HCT116 (cell line): ENCODE measurements around the gene MAST4. TPM values are rescaled to one million over a fixed set of nuclear protein-coding genes. Genes with fewer than 3 reads are reported as not detected.

Source experiments
- ATAC-seq: fragments of 200-7000 bp; cut with Tn5 transposase; 2 replicates; pipeline ENCODE4 v1.9.1; 2020; ENCODE audit warnings: mild to moderate bottlenecking, moderate library complexity
- BruUV-seq: library from RNA; stranded (reverse); fragments of 400-500 nt; replicated peaks from 2 replicates; lab custom pipeline; 2021; lab: Mats Ljungman, UMichigan
- CTCF ChIA-PET: fragments of 300-600 bp; sonication (Branson Sonifier 250); formaldehyde crosslinking; loops from one replicate; lab custom pipeline; 2021; ENCODE audit warnings: antibody characterized with exemption; lab: Charles Lee
- POLR2A ChIA-PET: fragments of 300-600, 350-600 bp; sonication (Branson Sonifier 250); formaldehyde crosslinking; loops from one replicate; lab custom pipeline; 2021; ENCODE audit warnings: antibody characterized with exemption; lab: Charles Lee
- RAD21 ChIA-PET, 2 experiments: fragments of 300-600 bp; sonication (Branson Sonifier 250); formaldehyde crosslinking; loops; one replicate each; lab custom pipeline; 2023; ENCODE audit warnings: low total read pairs in 2 of 2; ENCODE audit not compliant: uncharacterized antibody in 2 of 2, unreplicated experiment in 2 of 2, low non-redundant PET in 1 of 2; lab: Charles Lee
- DNase-seq: peaks from one replicate; pipeline ENCODE4 v3.0.0-alpha.2; 2010; ENCODE audit warnings: low read depth, low spot score
- H2AFZ ChIP-seq: fragments of 200-600 bp; shearing (Covaris generic), sonication (generic); 2 replicates; pipeline ENCODE4 v1.6.1; 2017; ENCODE audit warnings: low read depth, mixed run types, mixed read lengths, antibody characterized with exemption, low read length; ENCODE audit not compliant: poor library complexity, severe bottlenecking
- H3K27ac ChIP-seq: 2 replicates; pipeline ENCODE4 v1.5.1; 2012; ENCODE audit warnings: low read depth, low read length
- H3K27me3 ChIP-seq: fragments of 200-600 bp; sonication (generic); 2 replicates; pipeline ENCODE4 v1.6.1; 2016; ENCODE audit warnings: mixed run types, low read length, mixed read lengths; ENCODE audit not compliant: insufficient read depth
- H3K36me3 ChIP-seq, 2 experiments: fragments of 200-500 bp in 1 of 2; fragments of 200-600 bp in 1 of 2; sonication (Bioruptor generic) in 1 of 2; sonication (generic) in 1 of 2; 2 replicates each; pipeline versions ENCODE4 v1.5.1 to v1.6.1; 2014 to 2016; ENCODE audit warnings: low read length in 2 of 2, inconsistent platforms in 1 of 2, mixed read lengths in 1 of 2, mixed run types in 1 of 2; ENCODE audit not compliant: insufficient read depth in 2 of 2, control insufficient read depth in 1 of 2
- H3K4me1 ChIP-seq, 2 experiments: fragments of 200-600 bp in 1 of 2; sonication (generic) in 1 of 2; 2 replicates each; pipeline versions ENCODE4 v1.5.1 to v1.6.1; 2012 to 2017; ENCODE audit warnings: low read length in 2 of 2, inconsistent platforms in 1 of 2, mild to moderate bottlenecking in 1 of 2, mixed read lengths in 1 of 2, mixed run types in 1 of 2, moderate library complexity in 1 of 2; ENCODE audit not compliant: insufficient read depth in 2 of 2, control insufficient read depth in 1 of 2
- H3K4me2 ChIP-seq: fragments of 200-600 bp; sonication (generic); 2 replicates; pipeline ENCODE4 v1.6.1; 2017; ENCODE audit warnings: mixed run types, low read length, mixed read lengths
- H3K4me3 ChIP-seq, 2 experiments: fragments of 200-600 bp in 1 of 2; sonication (generic) in 1 of 2; replicated peaks in 1 of 2; 2 replicates each; pipeline ENCODE4 v1.5.1; 2011 to 2016; ENCODE audit warnings: low read length in 2 of 2, control low read depth in 1 of 2, low read depth in 1 of 2, mild to moderate bottlenecking in 1 of 2, mixed read lengths in 1 of 2, mixed run types in 1 of 2
- H3K79me2 ChIP-seq: fragments of 200-600 bp; sonication (generic); 2 replicates; pipeline ENCODE4 v1.6.1; 2017; ENCODE audit warnings: mild to moderate bottlenecking, mixed run types, low read length, moderate library complexity, mixed read lengths; ENCODE audit not compliant: insufficient read depth
- H3K9ac ChIP-seq: fragments of 200-600 bp; sonication (generic); 2 replicates; pipeline ENCODE4 v1.6.1; 2016; ENCODE audit warnings: low read length, mixed read lengths
- H3K9me2 ChIP-seq: fragments of 200-600 bp; sonication (generic), shearing (Covaris generic); 2 replicates; pipeline ENCODE4 v1.6.1; 2017; ENCODE audit warnings: mixed run types, mild to moderate bottlenecking, moderate library complexity; ENCODE audit not compliant: insufficient read depth
- H3K9me3 ChIP-seq, 2 experiments: fragments of 200-500 bp in 1 of 2; fragments of 200-600 bp in 1 of 2; sonication (Bioruptor generic) in 1 of 2; sonication (generic) in 1 of 2; 2 replicates each; pipeline ENCODE4 v1.6.1; 2014 to 2017; ENCODE audit warnings: low read length in 2 of 2, mixed read lengths in 2 of 2, inconsistent platforms in 1 of 2, low read depth in 1 of 2, mild to moderate bottlenecking in 1 of 2, mixed run types in 1 of 2, moderate library complexity in 1 of 2; ENCODE audit not compliant: control insufficient read depth in 1 of 2, insufficient read depth in 1 of 2
- H4K20me1 ChIP-seq: fragments of 200-600 bp; sonication (generic), shearing (Covaris generic); 2 replicates; pipeline ENCODE4 v1.6.1; 2017; ENCODE audit warnings: mixed run types, mild to moderate bottlenecking, moderate library complexity; ENCODE audit not compliant: insufficient read depth
- CBX3 ChIP-seq: IDR thresholded peaks from 2 replicates; pipeline ENCODE4 v1.6.1; 2012; ENCODE audit warnings: low read depth
- CTCF ChIP-seq, 3 experiments: fragments of 200-600 bp in 1 of 3; sonication (generic) in 1 of 3; IDR thresholded peaks in 2 of 3; conservative IDR thresholded peaks in 1 of 3; 2 replicates each; pipeline ENCODE4 v1.5.1; 2012 to 2017; ENCODE audit warnings: low read depth in 2 of 3, low read length in 2 of 3, antibody characterized with exemption in 1 of 3, borderline replicate concordance in 1 of 3, control low read depth in 1 of 3, mild to moderate bottlenecking in 1 of 3, mixed read lengths in 1 of 3, mixed run types in 1 of 3, moderate library complexity in 1 of 3; ENCODE audit not compliant: insufficient read depth in 1 of 3
- EZH2 ChIP-seq: fragments of 200-600 bp; sonication (generic); IDR thresholded peaks from 2 replicates; pipeline ENCODE4 v1.6.1; 2017; ENCODE audit warnings: antibody characterized with exemption, mixed run types
- EZH2phosphoT487 ChIP-seq: fragments of 200-600 bp; IDR thresholded peaks from 2 replicates; pipeline ENCODE4 v1.6.1; 2018; ENCODE audit warnings: antibody characterized with exemption, borderline replicate concordance
- JUND ChIP-seq: IDR thresholded peaks from 2 replicates; pipeline ENCODE4 v1.6.1; 2012
- MAX ChIP-seq: IDR thresholded peaks from 2 replicates; pipeline ENCODE4 v1.6.1; 2012
- POLR2A ChIP-seq: IDR thresholded peaks from 2 replicates; pipeline ENCODE4 v1.7.0; 2011; ENCODE audit warnings: borderline replicate concordance; ENCODE audit not compliant: insufficient read depth, insufficient read length; ENCODE audit errors: extremely low read depth
- POLR2AphosphoS5 ChIP-seq: IDR thresholded peaks from 2 replicates; pipeline ENCODE4 v1.6.1; 2011; ENCODE audit warnings: mild to moderate bottlenecking, low read depth, low read length, moderate library complexity
- REST ChIP-seq: IDR thresholded peaks from 2 replicates; pipeline ENCODE4 v1.6.1; 2012; ENCODE audit warnings: low read depth
- SP1 ChIP-seq: IDR thresholded peaks from 2 replicates; pipeline ENCODE4 v1.6.1; 2012; ENCODE audit warnings: low read depth
- SRF ChIP-seq: IDR thresholded peaks from 2 replicates; pipeline ENCODE4 v1.6.1; 2012; ENCODE audit warnings: low read depth
- YY1 ChIP-seq: IDR thresholded peaks from 2 replicates; pipeline ENCODE4 v1.6.1; 2011; ENCODE audit warnings: low read length, low read depth, moderate library complexity, mild to moderate bottlenecking; ENCODE audit not compliant: insufficient replicate concordance; ENCODE audit errors: extremely low read depth
- ZBTB33 ChIP-seq: IDR thresholded peaks from 2 replicates; pipeline ENCODE4 v1.6.1; 2011; ENCODE audit warnings: mild to moderate bottlenecking, low read length, moderate library complexity; ENCODE audit not compliant: insufficient replicate concordance; ENCODE audit errors: extremely low read depth
- ZFX ChIP-seq: fragments of 450-650 bp; IDR thresholded peaks from 2 replicates; pipeline ENCODE4 v1.6.1; 2017
- intact Hi-C: fragments of 100-400 bp; cut with micrococcal nuclease; formaldehyde crosslinking; loops from 2 replicates; pipeline ENCODE4 v1.10.0; 2022
- total RNA-seq: library from RNA; stranded (reverse); gene quantifications from one replicate; pipeline ENCODE4 v1.2.1, GENCODE V29; 2021; ENCODE audit not compliant: unreplicated experiment

MAST4 gene
- total RNA-seq, 1 experiment from 2014 or later: 1.1 TPM

GRCh38 chr5:66603164-66603563, 7.0 kb downstream of the MAST4 start:
- no TSS peak for BruUV-seq
- Histone ChIP-seq H3K79me2 (no peaks in the 10 kb centered on the region), H3K27ac (no peak overlapping the region), H3K4me1 (no peaks in the 10 kb centered on the region), H2AFZ (no peak overlapping the region), H3K4me2 (no peak overlapping the region), H3K27me3 (peaks cover 74% of the 10 kb centered on the region), H3K9ac (no peak overlapping the region), H3K4me3 (no peak overlapping the region), H3K36me3 (no peaks in the 10 kb centered on the region), H3K9me2 (no peaks in the 10 kb centered on the region), H4K20me1 (no peaks in the 10 kb centered on the region), H3K9me3 (no peaks in the 10 kb centered on the region)
- no peak for TF ChIP-seq SRF
- TF ChIP-seq ZFX: no peak
- no peak for TF ChIP-seq REST
- CTCF ChIA-PET: no interaction called here
- ATAC-seq (no peak), DNase-seq (no peak)
- POLR2A ChIA-PET: no interaction called here
- intact Hi-C loops: no loop called here
- RAD21 ChIA-PET: no interaction called here

GRCh38 chr5:66603881-66604280, 7.7 kb downstream of the MAST4 start:
- intact Hi-C loops: no loop called here
- no peak for TF ChIP-seq SRF
- no peak for TF ChIP-seq ZBTB33
- no peak for TF ChIP-seq EZH2
- no peak for TF ChIP-seq EZH2phosphoT487
- no peak for TF ChIP-seq CTCF (IDR thresholded peaks at IDR 0.05 in 2 of 3, conservative IDR thresholded peaks at IDR 0.05 in 1 of 3; ENCODE audit: borderline replicate concordance in 1 of 3, insufficient read depth in 1 of 3, low read depth in 2 of 3, low read length in 2 of 3)
- no peak for TF ChIP-seq CBX3
- no peak for TF ChIP-seq JUND
- TF ChIP-seq MAX: no peak
- TF ChIP-seq YY1: no peak
- no peak for TF ChIP-seq POLR2A
- no peak for TF ChIP-seq ZFX
- TF ChIP-seq SP1: no peak
- no peak for TF ChIP-seq POLR2AphosphoS5

More at GRCh38 chr5:66603881-66604280, 7.7 kb downstream of the MAST4 start:
- DNase-seq (no peak), ATAC-seq (no peak)
- H3K9me2 ChIP-seq: no peaks in the 10 kb centered on the region
- no peak overlapping the region for H3K27ac ChIP-seq
- no peak overlapping the region for H3K4me3 ChIP-seq
- H3K36me3 ChIP-seq: no peaks in the 10 kb centered on the region
- no peaks in the 10 kb centered on the region for H3K9me3 ChIP-seq
- no peaks in the 10 kb centered on the region for H3K79me2 ChIP-seq
- no TSS peak for BruUV-seq
- H3K9ac ChIP-seq: no peak overlapping the region
- no peaks in the 10 kb centered on the region for H4K20me1 ChIP-seq
- ChIA-PET RAD21 (no interaction called here), POLR2A (no interaction called here), CTCF (no interaction called here)
- H2AFZ ChIP-seq: no peak overlapping the region
- H3K4me1 ChIP-seq: no peaks in the 10 kb centered on the region
- H3K4me2 ChIP-seq: no peak overlapping the region
- peaks cover 67% of the 10 kb centered on the region for H3K27me3 ChIP-seq
